CD4-positive, alpha-beta memory T cell (primary cell): ENCODE data around the gene GGNBP2. TPM values are rescaled to one million over a fixed set of nuclear protein-coding genes. Genes with fewer than 3 reads are reported as not detected.

Source experiments
- CTCF ChIA-PET: fragments of 350-600 bp; sonication (Branson Sonifier 250); formaldehyde crosslinking; loops from one replicate; lab custom pipeline; 2021; ENCODE audit warnings: inconsistent platforms; ENCODE audit not compliant: partially characterized antibody; lab: Charles Lee
- POLR2A ChIA-PET: fragments of 350-600 bp; sonication (Branson Sonifier 250); formaldehyde crosslinking; loops from one replicate; lab custom pipeline; 2021; ENCODE audit not compliant: partially characterized antibody; lab: Charles Lee
- DNase-seq, 5 donors: peaks; one replicate each; pipeline versions ENCODE4 v3.0.0 to v3.0.0-alpha.2; 2020 to 2022; ENCODE audit warnings: mixed read lengths in 1 of 5
- H3K27ac ChIP-seq: one replicate; pipeline ENCODE4 v1.7.0; 2013; ENCODE audit warnings: low read depth, low read length
- H3K27me3 ChIP-seq: 2 replicates; pipeline ENCODE4 v1.7.0; 2013; ENCODE audit warnings: mild to moderate bottlenecking, low read length, moderate library complexity; ENCODE audit not compliant: insufficient read depth
- H3K36me3 ChIP-seq: 2 replicates; pipeline ENCODE4 v1.7.0; 2013; ENCODE audit warnings: mild to moderate bottlenecking, low read length, moderate library complexity; ENCODE audit not compliant: insufficient read depth
- H3K4me1 ChIP-seq: 2 replicates; pipeline ENCODE4 v1.7.0; 2013; ENCODE audit warnings: mild to moderate bottlenecking, low read length, moderate library complexity; ENCODE audit not compliant: insufficient read depth
- H3K4me3 ChIP-seq, 2 donors: one replicate each; pipeline ENCODE4 v1.7.0; 2013; ENCODE audit warnings: low read length in 2 of 2, mild to moderate bottlenecking in 1 of 2
- H3K9me3 ChIP-seq, 2 donors: one replicate each; pipeline ENCODE4 v1.7.0; 2013; ENCODE audit warnings: low read length in 2 of 2, control low read depth in 1 of 2; ENCODE audit not compliant: control insufficient read depth in 1 of 2
- H3K27ac Mint-ChIP-seq, 7 donors: one replicate each; pipeline ENCODE4 v1.8.0; 2020 to 2021; ENCODE audit warnings: mixed read lengths in 7 of 7, mild to moderate bottlenecking in 6 of 7, inconsistent platforms in 3 of 7, moderate library complexity in 3 of 7
- H3K27me3 Mint-ChIP-seq, 2 donors: one replicate each; pipeline ENCODE4 v1.8.0; 2020 to 2021; ENCODE audit warnings: mixed read lengths in 2 of 2
- H3K36me3 Mint-ChIP-seq, 2 donors: one replicate each; pipeline ENCODE4 v1.8.0; 2020 to 2021; ENCODE audit warnings: mixed read lengths in 2 of 2, inconsistent platforms in 1 of 2, mild to moderate bottlenecking in 1 of 2
- H3K4me1 Mint-ChIP-seq, 4 donors: one replicate each; pipeline ENCODE4 v1.8.0; 2020 to 2021; ENCODE audit warnings: mixed read lengths in 4 of 4, mild to moderate bottlenecking in 1 of 4
- H3K4me3 Mint-ChIP-seq, 8 donors: one replicate each; pipeline ENCODE4 v1.8.0; 2020 to 2021; ENCODE audit warnings: mixed read lengths in 8 of 8, mild to moderate bottlenecking in 7 of 8, moderate library complexity in 6 of 8, inconsistent platforms in 3 of 8
- H3K9me3 Mint-ChIP-seq, 8 donors: one replicate each; pipeline ENCODE4 v1.8.0; 2020 to 2021; ENCODE audit warnings: mixed read lengths in 8 of 8, mild to moderate bottlenecking in 5 of 8, inconsistent platforms in 3 of 8, moderate library complexity in 1 of 8
- intact Hi-C: fragments of 100-400 bp; cut with micrococcal nuclease; formaldehyde crosslinking; loops from one replicate; pipeline ENCODE4 v1.15.1; 2023
- polyA plus RNA-seq, 2 donors: library from polyadenylated mRNA; unstranded; fragments of 300-500 nt; fragmentation: Illumina TruSeq; gene quantifications; one replicate each; pipeline ENCODE4 v1.2.3, GENCODE V29; 2021
- total RNA-seq, 2 experiments: library from RNA; stranded (reverse); gene quantifications; one replicate each; pipeline ENCODE4 v1.2.3, GENCODE V29; 2021

The GGNBP2 gene
- total and polyA plus RNA-seq, 4 experiments from 2014 or later = 45.5 to 143 (median 112) TPM

- ChIA-PET POLR2A (interaction anchor here (1.3 to 2.0 kb wide), 3 partner anchors 13 to 15 kb away, joined by 3 to 6 read pairs (median 4); no protein-coding TSS in a partner anchor), CTCF (interaction anchor here (1.3 kb wide), 2 partner anchors 16 to 17 kb away, joined by 4 to 5 read pairs; partner anchors contain the start of genes MYO19 and PIGW)
- Histone ChIP-seq H3K4me3 (no peak overlapping the region), H3K4me1 (peaks cover 93% of the 10 kb centered on the region), H3K27me3 (no peaks in the 10 kb centered on the region), H3K27ac (no peak overlapping the region), H3K36me3 (peaks cover 9% of the 10 kb centered on the region), H3K9me3 (no peaks in the 10 kb centered on the region)
- Mint-ChIP-seq H3K4me3 (peak overlapping the region; percentile 13 to 68 (median 63)), H3K4me1 (peaks cover 43 to 80% (median 62%) of the 10 kb centered on the region in 4 donors), H3K27me3 (no peaks in the 10 kb centered on the region), H3K27ac (peak overlapping the region; percentile 45 to 97 (median 79)), H3K9me3 (no peaks in the 10 kb centered on the region), H3K36me3 (peaks cover 7 to 44% of the 10 kb centered on the region in 2 donors)
- DNase-seq = peak in 4 of 5 donors; percentile 41 to 60 (median 52)
- intact Hi-C loops = loop anchor here (2.0 kb wide), 1 partner anchor 14 kb away; no protein-coding TSS in a partner anchor
These were observed 6.0 kb downstream of the GGNBP2 start for GRCh38 chr17:36550491-36551417.

- CTCF ChIA-PET = interaction anchor here (0.6 kb wide), 1 partner anchor 19 kb away, joined by 3 read pairs; the partner anchor contains the start of gene MYO19
- POLR2A ChIA-PET = interaction anchor here (1.3 kb wide), 2 partner anchors 8 to 19 kb away, joined by 3 to 5 read pairs; partner anchors contain the start of genes GGNBP2, MYO19 and PIGW
- peak in 1 of 5 donors; percentile 12 for DNase-seq
- H3K27ac ChIP-seq = no peak overlapping the region
- H3K4me1 Mint-ChIP-seq = peaks cover 40 to 69% (median 55%) of the 10 kb centered on the region in 4 donors
- no peak overlapping the region for H3K4me3 ChIP-seq
- H3K27ac Mint-ChIP-seq = peak overlapping the region in 6 of 7 donors; percentile 19 to 77 (median 48)
- H3K36me3 ChIP-seq = peaks cover 25% of the 10 kb centered on the region
- peaks cover 69% of the 10 kb centered on the region for H3K4me1 ChIP-seq
- no peaks in the 10 kb centered on the region for H3K27me3 Mint-ChIP-seq
- intact Hi-C loops = no loop called here
- peak overlapping the region; percentile 17 to 82 (median 50) for H3K4me3 Mint-ChIP-seq
- H3K9me3 ChIP-seq = no peaks in the 10 kb centered on the region
- H3K27me3 ChIP-seq = no peaks in the 10 kb centered on the region
- H3K36me3 Mint-ChIP-seq = peaks cover 19 to 46% of the 10 kb centered on the region in 2 donors
- H3K9me3 Mint-ChIP-seq = no peaks in the 10 kb centered on the region
These were observed 8.7 kb downstream of the GGNBP2 start for GRCh38 chr17:36553459-36553858.

GRCh38 chr17:36566081-36566480, 21.4 kb downstream of the GGNBP2 start:
- H3K27ac Mint-ChIP-seq = peak overlapping the region in 4 of 7 donors; percentile 4 to 38 (median 25)
- no peaks in the 10 kb centered on the region for H3K27me3 ChIP-seq
- CTCF ChIA-PET = interaction anchor here (0.8 to 1.8 kb wide), 4 partner anchors 11 to 36 kb away, joined by 3 to 6 read pairs (median 4); partner anchors contain the start of genes MRM1, MYO19 and PIGW
- intact Hi-C loops = no loop called here
- H3K27me3 Mint-ChIP-seq = no peaks in the 10 kb centered on the region
- H3K9me3 ChIP-seq = no peaks in the 10 kb centered on the region
- peaks cover 47% of the 10 kb centered on the region for H3K36me3 ChIP-seq
- no peaks in the 10 kb centered on the region for H3K9me3 Mint-ChIP-seq
- H3K27ac ChIP-seq = no peak overlapping the region
- POLR2A ChIA-PET = interaction anchor here (1.4 to 2.5 kb wide), 2 partner anchors 15 to 20 kb away, joined by 4 to 9 read pairs; no protein-coding TSS in a partner anchor
- H3K36me3 Mint-ChIP-seq = peaks cover 41 to 71% of the 10 kb centered on the region in 2 donors
- H3K4me1 Mint-ChIP-seq = peaks cover 11 to 32% (median 17%) of the 10 kb centered on the region in 4 donors
- DNase-seq = no peak
- no peak overlapping the region for H3K4me3 ChIP-seq
- H3K4me3 Mint-ChIP-seq = no peak overlapping the region
- H3K4me1 ChIP-seq = peaks cover 9% of the 10 kb centered on the region

GRCh38 chr17:36575028-36575427, 30.3 kb downstream of the GGNBP2 start:
- POLR2A ChIA-PET = no interaction called here
- peaks cover 12 to 33% (median 20%) of the 10 kb centered on the region in 4 donors for H3K4me1 Mint-ChIP-seq

GRCh38 chr17:36576793-36577192, 32.1 kb downstream of the GGNBP2 start:
- no peak for DNase-seq
- CTCF ChIA-PET = interaction anchor here (1.2 kb wide), 1 partner anchor 11 kb away, joined by 5 read pairs; no protein-coding TSS in a partner anchor
- H3K27me3 Mint-ChIP-seq = no peaks in the 10 kb centered on the region
- Histone ChIP-seq H3K27ac (no peak overlapping the region), H3K4me3 (no peak overlapping the region), H3K36me3 (peaks cover 42% of the 10 kb centered on the region), H3K27me3 (no peaks in the 10 kb centered on the region), H3K9me3 (no peaks in the 10 kb centered on the region), H3K4me1 (peaks cover 4% of the 10 kb centered on the region)
- H3K4me3 Mint-ChIP-seq = no peak overlapping the region
- peak overlapping the region in 5 of 7 donors; percentile 36 to 65 (median 40) for H3K27ac Mint-ChIP-seq
- intact Hi-C loops = no loop called here
- H3K9me3 Mint-ChIP-seq = no peaks in the 10 kb centered on the region
- H3K4me1 Mint-ChIP-seq = peaks cover 14 to 28% (median 21%) of the 10 kb centered on the region in 4 donors
- peaks cover 29 to 68% of the 10 kb centered on the region in 2 donors for H3K36me3 Mint-ChIP-seq
- POLR2A ChIA-PET = no interaction called here

More at GRCh38 chr17:36575028-36575427, 30.3 kb downstream of the GGNBP2 start:
- H3K27ac Mint-ChIP-seq = peak overlapping the region in 2 of 7 donors; percentile 55 to 57
- DNase-seq = no peak
- H3K4me3 Mint-ChIP-seq = no peak overlapping the region
- intact Hi-C loops = no loop called here
- Histone ChIP-seq H3K27ac (no peak overlapping the region), H3K36me3 (peaks cover 47% of the 10 kb centered on the region), H3K4me1 (peaks cover 4% of the 10 kb centered on the region), H3K4me3 (no peak overlapping the region), H3K9me3 (no peaks in the 10 kb centered on the region), H3K27me3 (no peaks in the 10 kb centered on the region)
- H3K27me3 Mint-ChIP-seq = no peaks in the 10 kb centered on the region
- H3K9me3 Mint-ChIP-seq = no peaks in the 10 kb centered on the region
- peaks cover 25 to 62% of the 10 kb centered on the region in 2 donors for H3K36me3 Mint-ChIP-seq
- CTCF ChIA-PET = no interaction called here

GRCh38 chr17:36578671-36579070, 34.0 kb downstream of the GGNBP2 start:
- Histone ChIP-seq H3K27me3 (no peaks in the 10 kb centered on the region), H3K27ac (no peak overlapping the region), H3K4me3 (no peak overlapping the region), H3K4me1 (peaks cover 4% of the 10 kb centered on the region), H3K9me3 (no peaks in the 10 kb centered on the region), H3K36me3 (peaks cover 50% of the 10 kb centered on the region)
- ChIA-PET POLR2A (interaction anchor here (1.6 kb wide), 1 partner anchor 33 kb away, joined by 9 read pairs; no protein-coding TSS in a partner anchor), CTCF (no interaction called here)
- H3K4me1 Mint-ChIP-seq = peaks cover 8 to 14% (median 11%) of the 10 kb centered on the region in 4 donors
- H3K27me3 Mint-ChIP-seq = no peaks in the 10 kb centered on the region
- no peak overlapping the region for H3K4me3 Mint-ChIP-seq
- no peak for DNase-seq
- peaks cover 21 to 66% of the 10 kb centered on the region in 2 donors for H3K36me3 Mint-ChIP-seq
- H3K9me3 Mint-ChIP-seq = no peaks in the 10 kb centered on the region
- intact Hi-C loops = no loop called here
- peak overlapping the region in 1 of 7 donors; percentile 18 for H3K27ac Mint-ChIP-seq
